Hindlimb muscle (tissue), 1 donor: Measurements from ENCODE around the gene OR2A25. TPM values are rescaled to one million over a fixed set of nuclear protein-coding genes. Genes with fewer than 3 reads are reported as not detected.
"Not testable (repeated sequence)": the region's sequence is repeated elsewhere in the genome, so short reads cannot be mapped to it uniquely, and the experiment has no call there.

Experiments
- DNase-seq: peaks from one replicate; pipeline ENCODE4 v3.0.0-alpha.2; 2013
- polyA plus RNA-seq: library from polyadenylated mRNA; unstranded; fragments of 120-200 nt; gene quantifications from one replicate; pipeline ENCODE4 v1.2.1, GENCODE V29; 2013; ENCODE audit not compliant: insufficient read length

OR2A25 gene
- not detected for polyA plus RNA-seq

DNA sequence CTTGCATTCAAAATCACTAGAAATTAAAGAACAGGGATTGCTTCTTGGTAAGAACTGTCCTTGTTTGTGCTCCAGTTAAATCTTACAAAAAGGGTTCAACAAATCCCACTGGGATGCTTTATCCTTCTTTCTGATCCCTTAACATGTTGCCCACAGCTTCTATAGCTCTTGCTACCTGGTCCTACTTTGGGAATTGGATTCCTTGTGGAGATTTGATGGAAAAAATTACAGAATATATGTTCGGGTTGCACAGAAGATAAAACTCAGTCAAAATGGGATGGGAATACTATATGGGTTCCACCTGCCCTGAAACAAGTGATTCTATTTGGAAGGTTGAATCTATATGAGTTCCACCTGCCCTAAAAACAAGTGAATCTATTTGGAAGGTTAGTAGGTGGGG, at the start of gene OR2A25:
OR2A25 (plus strand) TSS at position 301 of the 400 bp plus-strand sequence. CDS start 4,409 bp downstream, outside the sequence.
- DNase-seq: no peak

DNA sequence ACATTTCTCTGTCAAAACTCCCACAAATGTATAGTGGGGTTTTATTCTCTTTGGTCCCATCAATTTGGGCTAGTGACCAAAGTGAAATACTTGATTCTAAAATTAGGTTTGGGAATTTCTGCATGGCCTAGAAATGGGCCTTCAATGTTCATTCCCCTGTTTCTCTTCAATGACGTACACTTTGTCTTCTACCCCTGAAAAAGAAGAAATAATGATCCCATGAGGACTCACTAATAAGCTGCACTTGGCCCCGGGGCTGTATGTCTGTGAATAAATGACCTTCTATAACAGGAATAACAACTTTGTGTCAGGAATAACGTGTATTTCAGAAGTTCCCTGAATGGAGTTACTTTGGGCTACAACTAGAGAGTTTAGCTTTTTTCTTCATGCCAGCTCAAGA, 49.3 kb upstream of the OR2A25 start:
- DNase-seq: no peak

GRCh38 chr7:144022169-144022568, 47.4 kb upstream of the OR2A25 start:
- DNase-seq: no peak

GRCh38 chr7:144023171-144023827, 46.3 kb upstream of the OR2A25 start:
- no peak for DNase-seq

GRCh38 chr7:144024213-144024612, 45.4 kb upstream of the OR2A25 start:
- DNase-seq: no peak

DNA sequence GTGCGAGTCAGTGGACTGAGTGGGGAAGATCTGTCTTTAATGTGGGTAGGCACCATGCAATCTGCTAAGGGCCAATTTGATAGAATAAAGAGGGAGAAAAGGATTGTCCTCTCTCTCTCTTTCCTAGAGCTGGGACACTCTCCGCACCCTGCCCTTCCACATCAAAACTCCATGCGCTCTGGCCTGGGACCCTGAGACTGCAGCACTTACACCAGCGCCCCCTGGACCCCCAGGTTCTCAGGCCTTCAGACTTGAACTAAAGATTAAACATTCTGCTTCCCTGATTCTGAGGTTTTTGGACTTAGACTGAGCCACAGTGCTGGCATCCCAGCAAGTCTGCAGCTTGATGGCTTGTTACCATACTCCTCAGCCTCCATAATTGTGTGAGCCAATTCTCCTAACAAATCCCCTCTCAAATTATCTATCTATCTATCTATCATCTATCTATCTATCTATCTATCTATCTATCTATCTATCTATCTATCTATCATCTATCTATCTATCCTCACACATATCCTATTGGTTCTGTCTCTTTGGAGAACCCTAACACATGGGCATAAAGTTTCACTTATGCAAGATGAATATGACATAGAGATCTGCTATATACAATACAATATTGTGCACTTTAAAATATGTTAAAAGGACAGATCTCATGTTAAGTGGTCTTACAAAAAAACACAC, 43.3 kb upstream of the OR2A25 start:
- DNase-seq: no peak

- no peak for DNase-seq
Measured at GRCh38 chr7:144027070-144027469, 42.5 kb upstream of the OR2A25 start.

DNA sequence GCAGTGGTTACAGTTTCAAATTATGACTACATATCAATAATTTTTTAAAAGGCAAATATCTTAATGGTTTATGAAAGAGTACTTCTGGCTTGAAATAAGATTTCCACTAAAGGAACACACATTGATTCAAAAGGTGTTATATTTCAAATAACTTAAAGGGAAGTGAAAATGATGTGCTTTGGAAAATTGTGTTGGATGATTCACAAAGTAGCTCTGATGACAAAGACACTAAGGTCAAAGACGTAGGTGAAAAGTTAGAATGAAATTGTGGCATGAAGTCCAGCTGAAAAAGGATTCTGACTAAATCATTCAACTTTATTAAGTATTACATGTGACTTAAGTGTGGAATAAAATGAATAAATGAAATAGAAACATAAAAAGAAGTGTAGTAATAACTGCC, 41.6 kb upstream of the OR2A25 start:
- no peak for DNase-seq

GRCh38 chr7:144028547-144028946, 41.1 kb upstream of the OR2A25 start:
- no peak for DNase-seq

GRCh38 chr7:144032516-144032915, 37.1 kb upstream of the OR2A25 start:
- DNase-seq: no peak

- DNase-seq: no peak
Measured at GRCh38 chr7:144032985-144033709, 36.5 kb upstream of the OR2A25 start.

DNA sequence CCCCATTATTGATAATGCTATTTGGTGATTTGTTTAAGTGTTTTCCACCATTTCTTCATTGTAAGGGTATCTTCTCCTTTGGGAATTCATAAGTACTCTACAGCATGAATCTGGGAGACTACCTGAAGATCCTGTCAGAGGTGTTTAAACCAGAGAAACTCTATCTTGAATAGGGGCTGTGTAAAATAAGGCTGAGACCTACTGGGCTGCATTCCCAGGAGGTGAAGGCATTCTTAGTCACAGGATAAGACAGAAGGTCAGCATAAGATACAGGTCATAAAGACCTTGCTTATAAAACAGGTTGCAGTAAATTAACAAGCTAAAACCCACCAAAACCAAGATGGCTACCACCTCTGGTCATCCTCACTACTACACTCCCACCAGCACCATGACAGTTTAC, 34.2 kb upstream of the OR2A25 start:
- DNase-seq: no peak

- DNase-seq: no peak
Measured at GRCh38 chr7:144036302-144036885, 33.2 kb upstream of the OR2A25 start.

DNA sequence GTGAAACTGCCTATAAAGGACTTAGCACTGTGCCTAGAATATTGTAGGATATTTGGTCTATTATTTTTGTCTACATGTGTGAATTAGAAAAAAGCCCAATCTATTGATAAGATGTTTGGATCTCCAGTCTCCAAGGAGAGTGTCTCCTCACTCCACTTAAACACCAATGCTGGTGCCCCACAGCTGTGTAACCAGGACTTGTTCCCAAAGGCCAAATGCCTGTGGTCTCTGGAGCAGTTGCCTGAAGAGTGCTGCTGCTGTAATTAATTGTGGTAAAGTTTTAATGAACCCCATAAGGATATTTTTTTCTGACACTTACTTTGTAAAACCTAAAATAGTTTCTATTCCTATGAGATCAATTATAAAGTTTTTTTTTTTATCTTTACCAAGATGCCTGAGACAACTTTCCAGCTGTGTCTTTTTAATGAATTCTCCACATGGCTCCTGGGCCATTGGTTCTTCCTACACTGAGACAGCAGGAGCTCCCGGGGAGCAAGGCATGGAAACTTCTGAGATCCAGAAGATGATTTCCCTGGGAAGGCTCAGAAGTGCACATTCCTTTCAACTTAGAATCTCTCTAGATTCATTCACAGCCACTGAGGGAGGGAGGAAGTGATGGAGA, 32.1 kb upstream of the OR2A25 start:
- no peak for DNase-seq

DNA sequence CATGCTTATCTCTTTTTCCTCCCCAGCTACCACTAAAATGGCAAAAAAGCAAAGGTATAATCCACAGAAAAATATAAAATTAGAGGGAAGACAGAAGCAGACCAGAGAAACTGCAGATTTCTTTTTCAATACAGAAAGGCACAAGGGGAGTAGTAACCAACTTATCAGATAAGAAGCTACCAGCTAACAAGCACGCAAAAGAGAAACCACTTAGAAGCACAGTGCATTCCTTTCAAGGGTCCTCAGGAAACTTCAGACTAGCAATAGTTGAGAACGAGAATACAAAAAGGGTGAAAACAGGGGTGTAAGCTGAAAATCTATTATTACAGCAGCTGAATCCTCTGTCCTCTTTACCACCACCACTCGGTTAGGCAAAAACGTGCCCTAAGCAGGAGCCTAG, 30.7 kb upstream of the OR2A25 start:
- DNase-seq: no peak

DNA sequence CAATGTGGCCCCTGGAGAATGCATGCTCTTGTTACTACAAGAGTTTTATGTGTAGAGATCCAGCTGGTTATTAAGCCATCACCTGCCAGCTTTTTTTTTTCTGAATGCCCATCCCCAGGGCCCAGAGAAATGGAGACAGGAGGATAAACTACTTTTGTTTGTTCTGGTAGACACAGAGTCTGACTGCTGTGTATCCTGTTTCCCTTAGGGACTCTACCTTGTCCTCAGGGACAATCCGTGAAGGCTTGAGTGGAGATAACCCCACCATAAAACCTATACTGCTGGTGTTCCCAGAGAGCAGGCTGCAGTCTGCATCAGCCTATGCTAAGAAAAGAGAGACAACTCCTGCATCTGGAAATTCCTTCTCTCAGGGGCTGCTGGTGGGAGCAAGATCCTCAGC, 21.0 kb upstream of the OR2A25 start, which contains the start of gene OR2A5:
OR2A5 (plus strand) TSS at position 301 of the 400 bp plus-strand sequence. CDS start 1,454 bp downstream, outside the sequence.
- no peak for DNase-seq

GRCh38 chr7:144049491-144049890, 20.1 kb upstream of the OR2A25 start:
- DNase-seq: no peak

DNA sequence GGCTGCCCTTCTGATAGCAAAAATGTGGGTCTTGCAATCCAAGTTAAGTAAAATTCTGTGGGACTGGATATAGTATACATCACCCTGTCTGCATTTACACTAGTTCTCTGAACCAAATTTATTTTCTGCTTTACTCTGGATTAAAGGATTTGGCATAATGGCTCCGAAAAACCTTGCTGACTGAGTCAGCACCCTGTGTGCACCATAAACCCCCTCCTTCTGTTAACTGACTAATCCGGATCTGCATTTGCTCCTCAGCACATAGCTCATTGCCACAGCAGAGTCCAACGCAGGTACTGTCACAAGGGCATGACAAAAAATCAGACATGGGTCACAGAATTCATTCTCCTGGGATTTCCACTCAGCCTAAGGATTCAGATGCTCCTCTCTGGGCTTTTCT, 19.5 kb upstream of the OR2A25 start:
- no peak for DNase-seq

GRCh38 chr7:144050884-144051283, 18.7 kb upstream of the OR2A25 start:
- not testable (repeated sequence) for DNase-seq

DNA sequence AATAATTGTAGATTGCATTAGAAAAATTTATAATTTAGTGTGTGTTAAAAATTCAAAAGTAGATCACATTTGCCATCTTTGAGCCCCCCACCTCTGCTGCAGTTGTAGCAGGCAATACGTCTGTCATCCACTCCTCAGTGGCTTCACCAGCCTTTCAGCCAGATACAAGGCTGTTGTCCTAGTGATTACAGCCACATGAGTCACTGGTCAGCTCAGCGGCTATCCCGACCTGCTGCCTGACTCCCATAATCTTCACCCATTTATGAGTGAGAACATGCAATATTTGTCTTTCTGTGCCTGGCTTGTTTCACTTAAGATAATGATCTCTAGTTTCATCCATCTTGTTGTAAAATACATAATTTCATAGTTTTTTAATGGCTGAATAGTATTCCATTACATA, 11.7 kb upstream of the OR2A25 start:
- no peak for DNase-seq

- no peak for DNase-seq
Measured at GRCh38 chr7:144063710-144064109, 5.9 kb upstream of the OR2A25 start.

GRCh38 chr7:144069953-144070352, 342 bp downstream of the OR2A25 start:
- no peak for DNase-seq

- no peak for DNase-seq
Measured at GRCh38 chr7:144074374-144074773, 4.8 kb downstream of the OR2A25 start.
